ACC112 (cell line): ENCODE results near the gene CADM1.

ENCODE experiments used
- H2AFZ ChIP-seq: fragments of 200-600 bp; sonication (generic); one replicate; pipeline ENCODE4 v1.6.0; 2017; ENCODE audit warnings: antibody characterized with exemption, low read length; ENCODE audit not compliant: unreplicated experiment
- H3K27ac ChIP-seq: fragments of 200-600 bp; sonication (generic); 2 replicates; pipeline ENCODE4 v1.5.1; 2014; ENCODE audit warnings: low read depth, mild to moderate bottlenecking, antibody characterized with exemption, low read length, moderate library complexity
- H3K27me3 ChIP-seq: fragments of 200-600 bp; sonication (generic); 2 replicates; pipeline ENCODE4 v1.6.1; 2014; ENCODE audit warnings: mild to moderate bottlenecking, antibody characterized with exemption, low read length, moderate library complexity, mixed read lengths; ENCODE audit not compliant: insufficient read depth
- H3K36me3 ChIP-seq: fragments of 200-600 bp; sonication (generic); 2 replicates; pipeline ENCODE4 v1.6.1; 2016; ENCODE audit warnings: mild to moderate bottlenecking, antibody characterized with exemption, low read length, moderate library complexity, mixed read lengths; ENCODE audit not compliant: insufficient read depth
- H3K4me1 ChIP-seq: fragments of 200-600 bp; sonication (generic); one replicate; pipeline ENCODE4 v1.6.1; 2016; ENCODE audit warnings: low read length, mixed read lengths; ENCODE audit not compliant: insufficient read depth, unreplicated experiment, control insufficient read depth
- H3K4me3 ChIP-seq: fragments of 200-600 bp; sonication (generic); 2 replicates; pipeline ENCODE4 v1.5.1; 2014; ENCODE audit warnings: mild to moderate bottlenecking, low read depth, low read length
- H3K79me2 ChIP-seq: fragments of 200-600 bp; sonication (generic); one replicate; pipeline ENCODE4 v1.6.0; 2016; ENCODE audit warnings: low read length; ENCODE audit not compliant: control insufficient read depth, unreplicated experiment, insufficient read depth

The CADM1 gene

GRCh38 chr11:115166820-115167219, 337.4 kb downstream of the CADM1 start:
- H3K4me1 ChIP-seq = no peaks in the 10 kb centered on the region
- H3K27ac ChIP-seq = no peak overlapping the region
- no peak overlapping the region for H3K4me3 ChIP-seq
- no peaks in the 10 kb centered on the region for H3K79me2 ChIP-seq
- no peaks in the 10 kb centered on the region for H3K36me3 ChIP-seq
- H3K27me3 ChIP-seq = no peaks in the 10 kb centered on the region
- H2AFZ ChIP-seq = no peak overlapping the region

DNA sequence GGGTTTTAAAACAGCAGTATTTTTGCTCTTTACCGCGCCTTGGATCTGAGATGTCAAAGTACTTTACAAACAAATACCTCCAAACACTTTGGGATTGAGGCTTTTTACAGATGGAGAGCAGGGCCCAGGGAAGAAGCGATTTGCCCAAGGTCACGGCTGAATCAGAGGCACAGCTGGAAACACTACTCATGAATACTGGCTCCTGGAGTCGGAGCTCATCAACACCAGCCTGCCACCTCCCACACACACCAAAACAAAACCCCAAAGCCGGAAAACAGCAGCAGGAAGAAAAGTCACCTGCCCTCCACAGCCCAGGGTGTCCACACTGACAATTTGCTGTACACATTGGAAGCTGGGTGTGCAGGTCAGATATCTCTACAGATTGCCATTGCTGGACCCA, 339.4 kb downstream of the CADM1 start:
- Histone ChIP-seq H3K36me3 (no peaks in the 10 kb centered on the region), H3K4me3 (no peak overlapping the region), H3K27me3 (no peaks in the 10 kb centered on the region), H3K27ac (no peak overlapping the region), H2AFZ (no peak overlapping the region), H3K79me2 (no peaks in the 10 kb centered on the region), H3K4me1 (no peaks in the 10 kb centered on the region)

DNA sequence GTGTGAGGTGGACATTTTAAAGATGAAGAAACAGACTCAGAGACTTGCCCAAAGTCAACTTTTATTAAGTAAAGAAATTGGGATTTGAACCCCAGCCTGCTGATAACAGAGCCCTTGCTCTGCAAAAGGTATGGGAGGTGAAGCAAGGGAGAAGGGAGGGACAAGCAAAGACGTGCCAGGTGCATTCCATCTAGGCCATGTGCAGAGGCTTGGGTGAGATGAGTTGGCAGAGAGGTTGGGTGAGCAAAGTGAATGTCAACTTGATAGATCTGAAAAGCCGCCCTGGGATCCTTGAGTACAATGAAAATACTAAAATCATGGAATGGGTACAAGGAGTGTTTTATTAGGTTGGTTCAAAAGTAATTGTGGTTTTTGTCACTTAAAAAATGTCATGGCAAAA, 341.3 kb downstream of the CADM1 start:
- Histone ChIP-seq H3K27ac (no peak overlapping the region), H3K36me3 (no peaks in the 10 kb centered on the region), H3K4me3 (no peak overlapping the region), H3K79me2 (no peaks in the 10 kb centered on the region), H2AFZ (no peak overlapping the region), H3K4me1 (no peaks in the 10 kb centered on the region), H3K27me3 (no peaks in the 10 kb centered on the region)

- Histone ChIP-seq H3K4me3 (no peak overlapping the region), H3K27me3 (no peaks in the 10 kb centered on the region), H3K79me2 (no peaks in the 10 kb centered on the region), H3K4me1 (no peaks in the 10 kb centered on the region), H3K36me3 (no peaks in the 10 kb centered on the region), H2AFZ (no peak overlapping the region), H3K27ac (no peak overlapping the region)
Observed at GRCh38 chr11:115161876-115162275, 342.3 kb downstream of the CADM1 start.

GRCh38 chr11:115159207-115159606, 345.0 kb downstream of the CADM1 start:
- no peak overlapping the region for H2AFZ ChIP-seq
- H3K79me2 ChIP-seq = no peaks in the 10 kb centered on the region
- H3K4me3 ChIP-seq = no peak overlapping the region
- H3K36me3 ChIP-seq = no peaks in the 10 kb centered on the region
- H3K4me1 ChIP-seq = no peaks in the 10 kb centered on the region
- no peaks in the 10 kb centered on the region for H3K27me3 ChIP-seq
- no peak overlapping the region for H3K27ac ChIP-seq

GRCh38 chr11:115158053-115158452, 346.2 kb downstream of the CADM1 start:
- Histone ChIP-seq H2AFZ (no peak overlapping the region), H3K36me3 (no peaks in the 10 kb centered on the region), H3K4me1 (no peaks in the 10 kb centered on the region), H3K79me2 (no peaks in the 10 kb centered on the region), H3K4me3 (no peak overlapping the region), H3K27ac (no peak overlapping the region), H3K27me3 (no peaks in the 10 kb centered on the region)

GRCh38 chr11:115157247-115157646, 347.0 kb downstream of the CADM1 start:
- H3K4me1 ChIP-seq = no peaks in the 10 kb centered on the region
- H3K36me3 ChIP-seq = no peaks in the 10 kb centered on the region
- H3K79me2 ChIP-seq = no peaks in the 10 kb centered on the region
- H3K27ac ChIP-seq = no peak overlapping the region
- H3K4me3 ChIP-seq = no peak overlapping the region
- no peaks in the 10 kb centered on the region for H3K27me3 ChIP-seq
- no peak overlapping the region for H2AFZ ChIP-seq

- no peak overlapping the region for H2AFZ ChIP-seq
- no peak overlapping the region for H3K27ac ChIP-seq
- H3K36me3 ChIP-seq = no peaks in the 10 kb centered on the region
- H3K27me3 ChIP-seq = no peaks in the 10 kb centered on the region
- no peak overlapping the region for H3K4me3 ChIP-seq
- H3K79me2 ChIP-seq = no peaks in the 10 kb centered on the region
- H3K4me1 ChIP-seq = no peaks in the 10 kb centered on the region
Observed at GRCh38 chr11:115155978-115156377, 348.2 kb downstream of the CADM1 start.

DNA sequence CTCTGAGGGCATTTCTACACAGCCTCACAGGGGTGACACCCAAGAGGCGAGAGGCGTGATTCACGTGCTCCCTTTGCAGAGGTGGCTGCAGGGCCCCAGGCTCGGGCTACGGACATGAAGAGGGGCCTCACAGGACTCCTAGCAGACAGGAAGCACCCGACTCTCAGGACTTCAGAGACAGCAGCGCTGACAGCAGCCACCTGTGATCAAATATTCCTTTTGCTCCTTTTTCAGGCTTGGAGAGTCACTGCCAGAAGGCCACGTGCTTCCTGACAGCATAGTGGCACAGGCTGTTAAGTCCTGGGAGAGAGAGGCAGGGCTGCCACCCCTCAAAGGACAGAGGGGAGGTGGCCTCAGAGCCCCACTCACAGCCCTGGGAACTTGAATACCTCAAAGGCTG, 348.9 kb downstream of the CADM1 start:
- H3K27me3 ChIP-seq = no peaks in the 10 kb centered on the region
- no peak overlapping the region for H3K4me3 ChIP-seq
- H3K79me2 ChIP-seq = no peaks in the 10 kb centered on the region
- H3K36me3 ChIP-seq = no peaks in the 10 kb centered on the region
- H3K4me1 ChIP-seq = no peaks in the 10 kb centered on the region
- H3K27ac ChIP-seq = no peak overlapping the region
- H2AFZ ChIP-seq = no peak overlapping the region

DNA sequence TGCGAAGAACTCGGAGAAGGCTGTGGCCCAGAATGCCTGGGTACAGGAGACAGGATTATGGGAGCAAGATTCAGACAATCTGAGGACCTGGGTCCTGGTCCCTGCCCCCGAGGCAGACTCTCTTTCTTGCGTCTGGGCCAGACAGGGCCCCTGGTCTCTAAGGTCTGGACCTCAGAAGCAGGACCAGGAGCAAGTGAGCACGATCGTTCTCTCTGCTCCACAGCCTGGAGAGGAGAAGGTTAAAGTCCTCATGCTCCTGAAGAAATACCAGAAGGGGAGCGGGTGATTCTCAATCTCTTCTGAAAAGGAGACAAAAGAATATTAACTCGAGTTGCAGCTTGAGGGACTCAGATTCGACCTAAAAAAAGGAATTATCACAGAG, 349.9 kb downstream of the CADM1 start:
- Histone ChIP-seq H3K4me3 (no peak overlapping the region), H3K36me3 (no peaks in the 10 kb centered on the region), H3K27me3 (no peaks in the 10 kb centered on the region), H3K27ac (no peak overlapping the region), H3K4me1 (no peaks in the 10 kb centered on the region), H2AFZ (no peak overlapping the region), H3K79me2 (no peaks in the 10 kb centered on the region)

- H2AFZ ChIP-seq = no peak overlapping the region
- no peaks in the 10 kb centered on the region for H3K4me1 ChIP-seq
- H3K36me3 ChIP-seq = no peaks in the 10 kb centered on the region
- no peaks in the 10 kb centered on the region for H3K79me2 ChIP-seq
- H3K27ac ChIP-seq = no peak overlapping the region
- H3K27me3 ChIP-seq = no peaks in the 10 kb centered on the region
- H3K4me3 ChIP-seq = no peak overlapping the region
Observed at GRCh38 chr11:115153731-115154354, 350.4 kb downstream of the CADM1 start.
